ENCODE data around the gene RIBC1.
"Not testable (repeated sequence)": the region's sequence is repeated elsewhere in the genome, so short reads cannot be mapped to it uniquely, and the experiment has no call there.

RIBC1 gene

DNA sequence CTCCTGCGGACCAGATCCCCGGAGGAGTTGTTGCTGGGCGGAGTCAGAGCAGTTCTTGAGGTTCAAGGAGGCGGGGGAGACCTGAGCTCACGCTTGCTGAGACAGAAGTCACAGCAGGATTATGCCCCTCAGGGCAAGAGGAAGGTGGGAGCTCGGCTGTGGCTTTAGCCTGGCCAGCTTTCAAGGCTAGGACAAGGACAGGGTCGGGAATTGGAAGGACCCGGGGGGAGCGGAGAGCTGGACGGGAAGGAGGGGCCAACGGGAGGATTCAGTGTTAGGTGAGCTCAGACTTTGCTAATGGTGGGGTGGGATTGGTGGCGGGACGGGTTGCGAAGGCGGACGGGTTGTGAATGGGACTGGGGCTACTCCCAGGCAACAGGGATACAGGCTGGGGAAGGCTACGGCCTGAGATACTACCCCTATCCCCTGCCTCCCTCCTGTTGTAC is at the start of gene RIBC1:
Gene RIBC1 (plus strand): TSS at position 13 of the 446 bp plus-strand sequence. CDS start 3,404 bp downstream, outside the sequence.
- DNase-seq = no peak

DNA sequence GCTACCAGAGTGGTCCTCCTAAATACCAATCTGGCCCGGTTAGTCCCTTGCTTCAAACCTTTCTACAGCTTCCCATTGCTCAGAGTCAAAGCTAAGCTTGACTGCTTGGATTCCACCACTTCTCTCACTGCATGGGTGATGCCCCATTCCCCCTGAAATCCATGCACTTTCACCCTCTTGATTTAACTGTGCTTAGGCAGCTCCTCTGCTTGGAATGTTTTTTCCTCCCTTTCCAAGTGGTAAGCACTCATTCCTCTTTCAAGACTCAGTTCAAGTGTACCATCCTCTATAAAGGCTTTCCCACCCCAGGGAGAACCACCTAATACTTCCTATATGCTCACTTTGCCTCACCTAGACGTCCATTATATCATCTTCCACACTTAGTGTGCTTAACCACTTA is 49.4 kb upstream of the RIBC1 start:
- no peak for DNase-seq

GRCh38 chrX:53374222-53374820 is 48.4 kb upstream of the RIBC1 start:
- DNase-seq = peak in 1 of 2 donors; percentile 10

GRCh38 chrX:53374923-53375322 is 47.8 kb upstream of the RIBC1 start:
- no peak for DNase-seq

DNA sequence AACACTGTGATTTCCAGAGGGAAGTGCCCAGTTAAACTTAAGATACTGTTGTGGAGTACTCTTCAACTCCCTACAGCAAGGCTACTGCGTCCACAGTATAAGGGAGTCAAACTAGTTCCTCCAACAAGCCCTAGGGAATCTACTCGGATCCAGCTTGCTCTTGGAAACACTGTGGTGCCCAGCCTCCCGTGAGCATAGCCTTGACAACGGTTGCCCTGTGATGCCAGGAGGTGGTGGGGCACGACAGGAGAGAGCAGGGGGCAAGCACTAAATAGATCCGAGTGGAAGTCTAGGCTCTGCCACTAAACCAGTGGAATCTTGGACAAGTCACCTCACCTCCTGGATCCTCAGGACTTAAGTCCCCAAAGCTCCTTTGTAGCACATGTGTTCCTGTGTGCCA is 45.8 kb upstream of the RIBC1 start:
- DNase-seq = no peak

GRCh38 chrX:53377464-53377863 is 45.2 kb upstream of the RIBC1 start:
- DNase-seq = no peak

- no peak for DNase-seq
Measured at GRCh38 chrX:53379008-53379710, 43.5 kb upstream of the RIBC1 start.

- no peak for DNase-seq
Measured at GRCh38 chrX:53379747-53380146, 42.9 kb upstream of the RIBC1 start.

GRCh38 chrX:53383376-53384076 is 39.1 kb upstream of the RIBC1 start:
- DNase-seq = no peak

GRCh38 chrX:53395605-53396298 is 26.9 kb upstream of the RIBC1 start:
- no peak for DNase-seq

- no peak for DNase-seq
Measured at GRCh38 chrX:53398216-53398615, 24.5 kb upstream of the RIBC1 start.

DNA sequence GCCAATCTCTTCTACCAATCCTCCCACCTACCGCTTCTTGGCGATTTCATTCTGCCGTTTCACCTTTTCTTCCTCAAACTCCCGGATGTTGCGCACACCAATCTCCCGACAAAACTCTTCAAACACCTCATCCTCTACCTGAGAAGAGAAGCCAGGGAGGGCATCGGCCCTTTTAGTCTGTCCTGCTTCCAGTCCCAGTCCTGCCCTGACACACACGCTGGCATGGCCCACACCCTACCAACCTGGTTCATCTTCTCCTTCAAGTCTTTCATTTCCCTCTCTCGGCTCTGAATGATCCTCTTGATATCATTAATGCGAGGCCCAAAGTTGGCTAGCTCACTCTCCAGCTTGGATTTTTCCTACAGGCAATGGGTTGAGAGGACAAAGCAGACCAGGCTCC is 19.1 kb upstream of the RIBC1 start:
- no peak for DNase-seq

DNA sequence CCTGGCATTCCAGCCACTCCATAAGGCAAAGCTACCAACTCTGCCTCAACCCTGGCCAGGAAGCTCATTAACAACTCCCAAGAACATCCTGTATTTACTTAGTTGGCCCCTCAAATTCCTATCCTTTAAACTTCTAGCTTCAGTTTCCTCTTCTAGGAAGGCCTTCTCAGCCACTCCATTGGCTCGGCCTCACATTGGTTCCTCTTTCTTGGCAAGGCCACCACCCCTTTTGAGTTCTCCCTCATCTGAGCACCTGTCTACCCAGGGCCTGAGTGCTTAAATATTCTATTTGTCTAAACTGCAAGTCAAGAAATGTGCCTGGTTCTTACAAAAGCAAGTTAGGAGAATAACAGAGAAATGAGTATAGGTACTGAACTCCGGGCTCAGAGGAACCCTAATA is 10.2 kb upstream of the RIBC1 start:
- no peak for DNase-seq

DNA sequence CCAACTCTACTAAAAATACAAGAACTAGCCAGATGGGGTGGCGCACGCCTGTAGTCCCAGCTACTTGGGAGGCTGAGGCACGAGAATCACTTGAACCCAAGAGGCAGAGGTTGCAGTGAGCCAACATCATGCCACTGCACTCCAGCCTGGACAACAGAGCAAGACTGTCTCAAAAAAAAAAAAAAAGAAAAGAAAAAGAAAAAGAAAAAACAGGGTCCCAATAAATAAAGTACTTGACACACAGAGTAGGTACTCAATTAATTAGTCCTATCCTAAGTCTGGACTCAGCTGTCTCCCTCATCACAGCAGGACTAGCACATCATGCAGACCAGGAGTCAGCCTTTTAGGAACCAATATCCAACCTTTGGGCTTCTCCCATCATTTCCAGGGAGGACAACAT is 2.3 kb upstream of the RIBC1 start:
- DNase-seq = not testable (repeated sequence)

- DNase-seq = no peak
Measured at GRCh38 chrX:53421125-53421524, 1.5 kb upstream of the RIBC1 start.

DNA sequence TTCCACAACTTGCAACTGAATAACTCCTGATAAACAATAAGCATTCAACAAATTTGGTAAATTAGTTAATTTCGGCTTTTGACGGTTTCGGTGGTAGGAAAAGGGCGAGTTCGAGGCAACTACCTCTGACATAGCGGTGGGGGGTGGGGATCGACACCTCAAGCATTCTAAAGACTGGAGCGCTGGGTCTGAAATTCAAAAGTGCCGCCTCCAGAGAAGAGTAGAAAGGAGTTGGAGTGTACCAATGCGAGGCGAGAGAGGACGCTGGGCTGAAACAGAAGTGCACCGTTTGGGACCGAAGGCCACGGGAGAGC is 944 bp upstream of the RIBC1 start:
- no peak for DNase-seq

DNA sequence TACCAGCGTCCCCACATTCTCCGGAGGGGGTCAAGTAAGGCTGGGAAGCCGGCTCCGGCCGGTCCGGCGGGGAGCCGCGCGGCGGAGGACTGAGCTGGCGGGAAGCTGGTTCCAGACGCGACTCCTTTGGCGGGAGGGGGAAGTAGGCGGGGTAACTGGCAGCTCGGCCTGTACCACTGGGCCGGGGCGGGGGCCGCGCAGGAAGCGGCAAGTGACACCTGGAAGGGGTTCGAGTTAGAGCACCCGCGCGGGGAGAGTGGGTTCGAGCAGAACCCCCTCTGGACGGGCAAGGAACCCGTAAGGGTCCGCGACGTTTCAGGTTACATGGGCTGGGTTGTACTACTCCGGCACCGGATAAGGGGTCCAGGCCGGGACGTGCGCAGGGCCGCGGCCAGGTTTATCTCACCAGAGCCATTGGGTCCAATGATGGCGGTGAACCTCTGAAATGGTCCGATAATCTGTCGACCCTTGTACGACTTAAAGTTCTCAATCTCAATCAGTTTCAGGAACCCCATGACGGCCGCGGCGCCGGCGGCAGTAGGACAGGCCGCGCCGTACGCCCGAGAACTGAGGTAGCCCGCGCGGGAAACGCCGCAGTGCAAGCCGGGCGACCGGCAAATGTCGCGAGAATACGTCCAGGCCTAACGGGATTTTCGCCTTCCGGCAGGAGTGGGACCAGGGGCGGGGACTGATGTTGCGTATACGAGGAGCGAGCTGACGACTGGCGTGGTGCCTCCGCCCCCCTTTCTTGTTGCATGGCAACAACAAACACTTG is 400 bp upstream of the RIBC1 start, which contains the start of gene SMC1A:
Gene SMC1A (minus strand): TSS at position 569 of the 775 bp plus-strand sequence. CDS start 54 bp downstream, at position 515.
- peak; percentile 84 to 94 for DNase-seq

GRCh38 chrX:53429755-53430154 is 7.1 kb downstream of the RIBC1 start:
- no peak for DNase-seq

DNA sequence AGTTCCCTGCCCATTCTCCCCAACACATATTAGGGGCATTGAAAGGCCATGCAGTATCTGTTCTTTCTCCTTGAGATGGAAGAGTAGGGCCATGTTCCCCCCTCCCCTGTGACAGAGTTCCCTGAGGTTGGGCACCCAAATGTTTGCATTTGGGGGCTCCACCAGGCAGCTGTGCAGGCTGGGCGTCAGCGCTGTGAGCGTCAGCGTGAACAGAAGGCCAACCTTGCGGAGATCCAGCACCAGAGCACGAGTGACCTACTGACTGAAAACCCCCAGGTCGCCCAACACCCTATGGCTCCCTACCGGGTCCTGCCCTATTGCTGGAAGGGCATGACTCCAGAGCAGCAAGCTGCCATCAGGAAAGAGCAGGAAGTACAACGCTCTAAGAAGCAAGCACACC is 7.6 kb downstream of the RIBC1 start:
- no peak for DNase-seq

- DNase-seq = peak; percentile 73 to 77
Measured at GRCh38 chrX:53433651-53434639, 11.3 kb downstream of the RIBC1 start, which contains the start of gene HSD17B10. HSD17B10 (minus strand) TSS chrX:53434370; CDS start chrX:53434345, 25 bp downstream.

- DNase-seq = peak; percentile 13 to 22
Measured at GRCh38 chrX:53435997-53436396, 13.3 kb downstream of the RIBC1 start.

Measured in hippocampal formation (tissue), 2 donors.